ENCODE measurements around the gene UACA.
"Not testable (repeated sequence)": the region's sequence is repeated elsewhere in the genome, so short reads cannot be mapped to it uniquely, and the experiment has no call there.

UACA gene, protein sequence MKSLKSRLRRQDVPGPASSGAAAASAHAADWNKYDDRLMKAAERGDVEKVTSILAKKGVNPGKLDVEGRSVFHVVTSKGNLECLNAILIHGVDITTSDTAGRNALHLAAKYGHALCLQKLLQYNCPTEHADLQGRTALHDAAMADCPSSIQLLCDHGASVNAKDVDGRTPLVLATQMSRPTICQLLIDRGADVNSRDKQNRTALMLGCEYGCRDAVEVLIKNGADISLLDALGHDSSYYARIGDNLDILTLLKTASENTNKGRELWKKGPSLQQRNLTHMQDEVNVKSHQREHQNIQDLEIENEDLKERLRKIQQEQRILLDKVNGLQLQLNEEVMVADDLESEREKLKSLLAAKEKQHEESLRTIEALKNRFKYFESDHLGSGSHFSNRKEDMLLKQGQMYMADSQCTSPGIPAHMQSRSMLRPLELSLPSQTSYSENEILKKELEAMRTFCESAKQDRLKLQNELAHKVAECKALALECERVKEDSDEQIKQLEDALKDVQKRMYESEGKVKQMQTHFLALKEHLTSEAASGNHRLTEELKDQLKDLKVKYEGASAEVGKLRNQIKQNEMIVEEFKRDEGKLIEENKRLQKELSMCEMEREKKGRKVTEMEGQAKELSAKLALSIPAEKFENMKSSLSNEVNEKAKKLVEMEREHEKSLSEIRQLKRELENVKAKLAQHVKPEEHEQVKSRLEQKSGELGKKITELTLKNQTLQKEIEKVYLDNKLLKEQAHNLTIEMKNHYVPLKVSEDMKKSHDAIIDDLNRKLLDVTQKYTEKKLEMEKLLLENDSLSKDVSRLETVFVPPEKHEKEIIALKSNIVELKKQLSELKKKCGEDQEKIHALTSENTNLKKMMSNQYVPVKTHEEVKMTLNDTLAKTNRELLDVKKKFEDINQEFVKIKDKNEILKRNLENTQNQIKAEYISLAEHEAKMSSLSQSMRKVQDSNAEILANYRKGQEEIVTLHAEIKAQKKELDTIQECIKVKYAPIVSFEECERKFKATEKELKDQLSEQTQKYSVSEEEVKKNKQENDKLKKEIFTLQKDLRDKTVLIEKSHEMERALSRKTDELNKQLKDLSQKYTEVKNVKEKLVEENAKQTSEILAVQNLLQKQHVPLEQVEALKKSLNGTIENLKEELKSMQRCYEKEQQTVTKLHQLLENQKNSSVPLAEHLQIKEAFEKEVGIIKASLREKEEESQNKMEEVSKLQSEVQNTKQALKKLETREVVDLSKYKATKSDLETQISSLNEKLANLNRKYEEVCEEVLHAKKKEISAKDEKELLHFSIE (N-terminal part only)

DNA sequence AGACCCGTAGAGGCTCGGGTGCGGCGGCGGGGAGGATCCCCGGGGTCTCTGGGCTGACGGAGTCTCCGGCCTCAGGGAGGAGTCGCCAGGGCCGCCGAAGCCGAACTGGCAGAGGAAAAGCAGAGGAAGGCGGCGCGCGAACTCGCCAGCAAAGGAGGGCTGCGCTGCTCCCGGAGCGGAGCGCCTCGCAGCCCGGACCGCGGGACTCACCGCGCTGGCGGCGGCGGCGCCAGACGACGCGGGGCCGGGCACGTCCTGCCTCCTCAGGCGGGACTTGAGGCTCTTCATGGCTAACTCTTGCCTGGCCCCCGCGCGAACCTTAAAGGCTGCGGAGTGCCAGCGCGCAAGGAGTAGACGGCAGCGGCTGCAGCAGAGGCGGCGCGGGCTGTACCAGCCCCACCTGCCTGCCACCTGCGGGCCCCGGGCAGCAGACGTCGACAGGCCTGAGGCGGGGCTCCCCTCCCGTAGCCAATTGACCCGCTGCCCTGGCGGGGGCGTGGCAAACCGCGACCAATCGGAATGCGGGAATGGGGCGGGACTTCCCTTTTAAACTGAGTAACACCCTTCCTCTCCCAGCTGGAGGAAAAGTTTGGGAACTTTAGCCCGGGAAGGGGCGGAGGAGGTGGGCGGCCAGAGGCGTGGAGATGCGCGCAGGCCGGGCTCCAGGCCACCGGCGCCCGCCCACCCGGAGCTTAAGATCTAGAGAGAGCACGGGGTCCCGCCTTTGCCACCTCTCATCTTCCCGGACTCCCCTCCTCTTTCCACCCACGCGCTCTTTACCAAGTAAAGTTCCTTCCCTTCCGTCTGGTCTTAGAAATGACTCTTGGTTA, at the start of gene UACA:
Gene UACA (minus strand): TSS at position 439 of the 830 bp plus-strand sequence. CDS start 151 bp downstream, at position 288.
- DNase-seq (ENCODE audit: low read depth in 2 of 2): peak; percentile 72 to 73

DNA sequence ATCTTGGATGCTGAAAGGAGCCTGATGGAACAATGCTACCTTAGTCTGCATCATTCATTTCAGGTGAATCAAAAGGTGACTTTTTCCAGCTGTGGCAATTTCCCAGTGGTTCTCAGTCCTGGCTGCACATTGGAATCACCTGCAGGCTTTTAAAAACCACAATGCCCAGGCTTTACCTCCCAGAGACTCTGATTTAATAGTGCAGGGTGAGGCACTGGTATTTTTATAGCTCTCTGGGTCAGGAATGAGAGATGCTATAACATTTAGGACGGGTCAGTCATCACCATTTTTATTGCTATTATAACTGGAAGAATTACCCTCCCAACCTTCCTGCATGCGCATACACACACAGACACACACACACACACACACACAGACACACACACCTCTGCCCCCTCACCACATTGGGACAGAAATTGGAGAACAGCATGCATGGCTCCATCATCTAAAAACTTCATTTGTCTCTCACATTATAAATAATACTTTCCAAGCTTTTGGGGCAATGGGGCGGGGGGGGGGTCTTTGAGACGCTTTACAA, 49.5 kb upstream of the UACA start:
- DNase-seq (ENCODE audit: low read depth in 2 of 2): no peak

DNA sequence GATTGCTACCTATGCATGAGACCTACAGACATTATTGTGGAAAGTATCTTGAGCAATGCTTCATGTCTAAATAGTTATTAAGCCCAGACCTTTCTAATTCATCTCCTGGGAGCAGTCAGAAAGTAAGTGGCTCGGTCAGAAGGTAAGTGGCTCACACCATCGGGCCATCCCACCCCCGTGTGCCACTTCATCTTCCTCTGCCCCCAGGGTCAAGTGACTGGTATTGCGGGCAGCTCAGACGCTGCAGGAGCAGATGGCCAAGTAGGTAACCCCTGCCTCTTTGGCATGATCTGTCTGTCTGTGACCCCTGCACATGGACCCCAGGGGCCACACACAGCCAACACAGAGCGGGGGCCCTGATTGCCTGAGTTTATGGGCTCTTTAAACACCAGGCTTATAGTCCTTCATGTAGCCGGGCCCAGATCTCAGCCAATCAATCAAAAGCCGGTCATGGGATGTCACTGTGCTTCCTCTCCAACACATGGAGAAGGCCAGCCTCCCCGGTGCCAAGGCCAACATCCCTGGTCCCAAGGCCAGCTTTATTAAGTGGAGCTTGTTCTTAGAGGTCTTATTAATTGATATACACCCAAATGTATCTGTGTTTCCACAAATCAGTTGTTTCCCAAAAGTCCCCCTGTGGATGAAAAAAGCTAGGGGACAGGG, 47.7 kb upstream of the UACA start:
- no peak for DNase-seq (ENCODE audit: low read depth in 2 of 2)

DNA sequence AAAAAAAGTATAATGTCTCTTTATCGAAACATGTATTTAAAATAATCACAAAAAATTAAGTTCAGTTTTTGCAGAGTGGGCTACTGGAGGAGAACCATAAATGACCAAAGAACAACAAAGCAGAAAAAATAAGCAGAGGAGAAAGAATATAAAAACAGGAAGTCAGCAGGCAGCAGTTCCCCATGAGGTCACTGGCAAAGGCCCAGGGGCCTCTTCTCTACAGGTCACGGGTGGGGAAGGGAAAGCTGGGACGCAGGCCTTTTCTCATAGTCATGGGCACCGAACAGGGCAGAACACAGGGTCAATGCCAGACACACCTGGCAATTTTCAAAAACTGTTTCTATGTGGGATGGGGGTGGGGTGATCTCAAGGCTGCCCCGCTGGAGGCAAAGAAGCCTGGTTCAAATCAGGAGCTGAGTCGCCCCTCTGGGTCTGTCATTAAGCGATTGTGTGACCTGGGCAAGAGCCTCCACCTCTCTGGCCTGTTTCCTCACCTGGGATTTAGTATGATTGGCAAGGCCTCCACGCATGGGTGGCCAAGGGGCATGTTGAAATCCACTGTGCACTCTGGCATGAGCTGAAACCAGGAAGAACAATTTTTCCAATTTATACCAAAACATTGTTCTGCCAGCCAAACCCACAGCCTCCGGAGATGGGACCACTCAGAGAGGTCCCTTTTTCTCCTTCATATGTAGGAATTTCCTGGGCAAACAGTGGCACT, 43.8 kb upstream of the UACA start:
- DNase-seq (ENCODE audit: low read depth in 2 of 2): no peak

DNA sequence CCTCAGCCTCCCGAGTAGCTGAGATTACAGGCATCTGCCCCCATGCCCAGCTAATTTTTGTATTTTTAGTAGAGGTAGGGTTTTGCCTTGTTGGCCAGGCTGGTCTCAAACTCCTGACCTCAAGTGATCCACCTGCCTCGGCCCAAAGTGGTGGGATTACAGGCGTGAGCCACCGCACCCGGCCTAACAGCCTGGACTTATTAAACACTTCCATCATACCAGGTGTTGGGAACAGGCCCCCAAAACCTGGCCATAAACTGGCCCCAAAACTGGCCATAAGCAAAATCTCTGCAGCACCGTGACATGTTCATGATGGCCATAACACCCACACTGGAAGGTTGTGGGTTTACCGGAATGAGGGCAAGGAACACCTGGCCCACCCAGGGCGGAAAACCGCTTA, 41.0 kb upstream of the UACA start:
- DNase-seq (ENCODE audit: low read depth in 2 of 2): not testable (repeated sequence)

DNA sequence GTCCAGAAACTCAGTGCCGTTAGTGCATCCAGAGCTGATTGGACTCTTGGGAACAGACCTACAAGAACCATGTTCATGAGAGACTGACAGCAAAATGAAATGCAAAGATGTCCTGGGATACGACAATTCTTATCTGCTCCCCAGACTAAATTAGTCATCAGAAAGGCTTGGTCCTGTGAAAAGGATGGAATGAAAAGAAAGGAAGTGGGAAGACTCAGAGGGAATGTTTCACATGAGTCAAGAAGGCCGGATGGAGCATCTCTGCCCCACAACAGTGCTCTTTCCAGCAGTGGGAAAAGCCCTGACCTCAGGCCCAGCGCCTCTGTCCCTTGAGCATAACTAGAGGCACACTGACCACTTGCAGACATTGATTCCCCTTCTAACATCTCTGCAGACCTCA, 39.3 kb upstream of the UACA start:
- no peak for DNase-seq (ENCODE audit: low read depth in 2 of 2)

DNA sequence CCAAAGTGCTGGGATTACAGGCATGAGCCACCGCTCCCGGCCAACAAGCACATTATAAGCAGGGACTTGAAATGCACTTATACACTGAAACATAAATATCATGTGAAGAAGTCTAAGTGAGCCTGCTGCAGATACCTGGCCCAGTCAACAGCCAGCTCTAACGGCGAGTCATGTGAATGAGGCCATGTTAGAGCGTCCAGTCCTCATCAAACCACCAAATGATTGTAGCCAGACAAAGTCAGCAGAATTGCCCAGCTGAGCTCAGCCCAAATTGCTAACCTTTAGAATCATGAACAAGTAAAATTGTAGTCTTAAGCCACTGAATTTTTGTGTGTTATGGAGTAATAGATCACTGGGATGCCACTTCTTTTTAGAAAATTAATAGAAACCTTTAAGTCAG, 37.8 kb upstream of the UACA start:
- DNase-seq (ENCODE audit: low read depth in 2 of 2): no peak

DNA sequence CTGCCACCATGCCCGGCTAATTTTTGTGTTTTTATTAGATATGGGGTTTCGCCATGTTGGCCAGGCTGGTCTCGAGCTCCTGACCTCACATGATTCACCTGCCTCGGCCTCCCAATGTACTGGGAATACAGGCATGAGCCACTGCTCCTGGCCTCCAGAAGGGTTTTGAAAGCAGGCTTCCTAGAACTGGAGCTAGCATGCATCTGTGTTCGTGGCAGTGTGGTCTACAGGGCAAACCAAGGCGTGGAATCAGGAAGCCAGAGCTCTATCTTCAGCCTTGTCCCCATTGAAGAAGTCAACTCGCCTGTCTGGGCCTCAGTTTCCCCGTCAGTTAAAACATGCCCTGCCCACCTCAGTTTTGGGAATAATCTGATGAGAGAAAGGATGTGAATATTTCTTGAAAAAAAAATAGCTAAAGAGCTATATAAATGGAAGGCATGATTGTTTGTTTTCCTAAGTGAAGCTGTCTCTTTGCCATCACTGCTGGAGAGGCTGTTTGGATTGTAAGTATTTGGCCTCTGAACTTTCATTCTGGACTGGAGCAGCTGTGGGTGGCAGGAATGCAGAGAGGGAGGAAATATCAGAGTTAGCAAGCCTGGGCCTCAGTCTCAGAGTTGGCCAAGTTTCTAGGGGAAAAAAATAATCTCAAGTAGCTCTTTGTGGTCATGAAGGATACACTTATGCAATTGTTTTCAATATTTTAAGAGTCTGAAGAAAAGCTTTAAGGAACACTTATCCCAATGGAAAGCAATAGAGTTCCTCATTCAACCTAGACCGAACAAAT, 36.5 kb upstream of the UACA start:
- DNase-seq (ENCODE audit: low read depth in 2 of 2): no peak

DNA sequence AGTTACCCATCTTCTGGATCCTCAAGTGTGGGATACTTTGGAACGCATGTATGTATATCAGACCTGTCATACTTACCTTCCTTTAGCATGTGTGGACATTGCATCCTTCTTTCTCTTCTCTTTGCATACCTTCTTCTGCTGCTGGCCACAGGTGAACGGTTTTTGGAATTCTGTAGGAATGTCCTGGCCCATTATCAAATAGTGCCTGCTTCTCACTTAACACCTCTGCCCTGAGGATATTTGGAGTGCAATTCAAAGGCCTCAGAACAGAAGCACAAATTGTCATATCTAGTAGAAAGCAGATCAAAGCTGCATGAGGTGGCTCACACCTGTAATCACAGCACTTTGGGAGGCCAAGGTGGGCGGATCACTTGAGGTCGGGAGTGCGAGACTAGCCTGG, 34.1 kb upstream of the UACA start:
- DNase-seq (ENCODE audit: low read depth in 2 of 2): no peak

DNA sequence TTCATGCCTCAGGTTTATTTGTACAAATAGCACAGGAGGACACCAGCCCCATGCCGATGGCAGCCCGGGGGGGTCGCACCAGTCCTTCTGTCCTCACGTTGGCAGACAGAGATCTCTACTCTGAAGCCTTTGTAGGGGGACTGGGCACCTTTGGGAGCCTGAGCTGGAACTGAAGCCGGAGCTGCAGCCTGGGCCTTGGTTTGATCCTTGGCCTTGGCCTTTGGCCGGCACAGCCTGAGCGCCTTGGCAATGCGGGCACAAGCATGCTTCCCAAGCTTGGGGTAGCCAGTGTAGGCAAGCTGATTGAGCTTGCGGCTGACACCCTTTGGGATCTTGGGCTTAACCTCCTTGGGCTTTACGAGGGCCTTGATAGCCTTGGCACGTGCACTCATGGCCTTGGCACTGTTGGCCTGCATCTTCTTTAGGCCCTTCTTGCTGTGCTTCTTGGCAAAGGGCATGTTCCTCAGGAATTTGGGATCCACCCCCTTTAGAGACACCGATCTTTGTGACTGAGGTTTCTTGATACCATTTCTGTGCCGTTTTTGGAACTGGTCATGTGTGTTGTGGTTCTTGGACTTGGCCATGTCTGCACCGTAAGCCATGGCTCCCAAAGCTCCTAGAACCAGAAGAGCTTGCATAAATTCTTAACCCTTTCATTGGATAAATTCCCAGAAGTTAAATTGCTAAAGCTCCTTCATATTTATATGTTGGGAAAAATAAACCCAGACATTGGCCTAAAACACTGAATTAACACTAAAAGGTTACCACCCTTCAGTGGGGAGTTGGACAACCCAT, 33.4 kb upstream of the UACA start:
- no peak for DNase-seq (ENCODE audit: low read depth in 2 of 2)

DNA sequence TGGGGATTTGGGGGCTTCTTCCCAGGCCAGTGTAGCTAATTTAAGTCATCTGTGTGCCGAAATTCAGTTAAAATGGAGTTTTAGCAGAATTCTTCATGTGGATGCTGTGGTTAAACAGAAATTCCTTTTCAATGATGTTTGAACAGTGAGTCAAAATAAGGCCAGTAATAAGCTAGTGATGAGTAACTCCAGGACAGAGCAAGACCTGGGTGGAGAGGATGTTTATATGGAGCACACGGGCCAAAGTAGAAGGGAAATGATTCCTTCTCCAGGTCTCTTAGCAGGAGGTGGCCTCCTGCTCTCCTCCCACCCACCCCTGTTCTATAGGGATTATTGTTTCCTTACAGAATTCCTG, 31.9 kb upstream of the UACA start:
- no peak for DNase-seq (ENCODE audit: low read depth in 2 of 2)

DNA sequence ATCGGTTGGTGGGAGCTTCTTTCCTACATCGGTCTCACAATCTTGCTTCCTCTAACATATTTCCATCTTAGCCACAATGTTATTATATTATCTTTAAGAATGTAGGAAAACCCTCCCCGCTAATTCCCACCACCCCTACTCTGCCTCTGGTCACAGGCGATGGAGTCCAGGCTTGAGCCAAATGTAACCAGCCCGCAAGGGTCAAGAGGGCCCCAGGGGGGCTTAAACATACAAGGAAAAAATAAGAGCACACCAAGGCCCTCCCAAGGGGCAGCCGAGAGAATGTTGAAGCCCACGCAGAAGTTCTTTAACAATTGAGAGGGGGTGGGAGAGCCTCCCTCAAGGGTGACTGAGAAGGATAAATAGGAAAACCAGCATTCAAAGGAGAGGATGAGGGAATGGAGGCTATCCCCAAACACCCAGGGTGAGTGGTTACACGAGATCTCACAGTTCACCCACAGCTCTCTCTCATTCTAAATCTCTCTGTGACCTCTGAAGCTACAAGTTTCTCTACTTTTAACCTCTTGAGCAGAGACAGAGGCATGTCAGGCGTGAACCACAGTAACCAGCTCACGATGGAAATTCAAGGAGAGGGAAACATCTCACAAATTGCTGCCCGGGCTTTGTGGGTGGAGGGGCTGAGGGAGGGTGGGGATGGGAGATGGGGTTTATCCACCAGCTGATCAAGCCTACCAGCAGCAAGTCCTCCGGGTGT, 31.4 kb upstream of the UACA start:
- no peak for DNase-seq (ENCODE audit: low read depth in 2 of 2)

DNA sequence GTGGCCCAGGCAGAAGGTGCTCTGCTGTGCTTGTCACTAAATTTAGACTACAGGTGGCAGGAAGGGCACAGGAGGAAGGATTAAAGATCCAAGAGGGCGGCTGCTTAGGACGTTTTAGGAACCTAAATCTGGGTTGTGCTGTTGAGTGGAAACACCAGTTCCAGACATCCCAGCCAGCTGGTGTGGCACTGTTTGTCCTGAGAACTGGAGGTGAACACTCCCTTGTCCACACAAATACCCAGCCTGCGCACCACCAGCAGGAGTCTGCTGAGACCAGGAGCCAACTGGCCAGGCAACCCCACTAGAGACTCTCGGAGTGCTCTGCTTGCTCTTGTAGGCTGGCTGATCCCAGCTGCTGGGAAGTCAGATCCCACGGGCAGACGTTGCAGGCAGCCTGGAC, 30.3 kb upstream of the UACA start:
- DNase-seq (ENCODE audit: low read depth in 2 of 2): no peak

DNA sequence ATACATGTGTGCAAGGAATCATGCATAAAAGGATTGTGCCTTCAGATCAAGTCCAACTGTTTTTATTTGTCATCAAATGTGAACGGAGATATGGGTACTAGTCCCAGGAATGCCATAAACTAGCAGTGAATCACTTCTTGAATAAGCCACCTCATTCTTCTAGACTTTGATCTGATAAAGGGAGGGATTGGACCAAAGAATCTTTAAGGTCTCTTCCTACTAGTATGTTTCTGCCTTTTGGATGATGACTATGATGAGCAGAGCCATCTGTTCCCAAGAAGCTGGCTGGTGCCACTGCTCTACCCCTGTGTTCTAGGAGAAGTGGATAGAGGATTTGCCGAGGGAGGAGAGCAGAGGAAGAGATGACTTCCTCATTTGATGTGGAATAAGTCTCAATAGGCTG, 28.8 kb upstream of the UACA start:
- DNase-seq (ENCODE audit: low read depth in 2 of 2): no peak

DNA sequence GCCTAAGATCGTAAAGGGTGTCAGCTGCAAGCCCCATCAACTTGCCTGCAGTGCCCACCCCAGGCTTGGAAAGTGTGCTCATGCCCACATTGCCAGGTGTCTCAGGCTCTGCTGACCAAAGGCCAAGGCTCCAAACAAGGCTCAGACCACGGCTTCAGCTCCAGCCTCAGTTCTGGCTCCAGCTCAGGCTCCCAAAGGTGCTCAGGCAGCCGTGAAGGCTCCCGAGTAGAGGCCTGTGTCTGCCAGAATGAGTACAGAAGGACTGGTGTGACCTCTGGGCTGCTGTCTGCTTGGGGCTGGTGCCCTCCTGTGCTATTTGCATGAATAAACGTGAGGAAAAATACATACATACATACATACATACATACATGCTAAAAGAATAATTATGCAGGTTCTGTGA, 27.9 kb upstream of the UACA start:
- DNase-seq (ENCODE audit: low read depth in 2 of 2): no peak

DNA sequence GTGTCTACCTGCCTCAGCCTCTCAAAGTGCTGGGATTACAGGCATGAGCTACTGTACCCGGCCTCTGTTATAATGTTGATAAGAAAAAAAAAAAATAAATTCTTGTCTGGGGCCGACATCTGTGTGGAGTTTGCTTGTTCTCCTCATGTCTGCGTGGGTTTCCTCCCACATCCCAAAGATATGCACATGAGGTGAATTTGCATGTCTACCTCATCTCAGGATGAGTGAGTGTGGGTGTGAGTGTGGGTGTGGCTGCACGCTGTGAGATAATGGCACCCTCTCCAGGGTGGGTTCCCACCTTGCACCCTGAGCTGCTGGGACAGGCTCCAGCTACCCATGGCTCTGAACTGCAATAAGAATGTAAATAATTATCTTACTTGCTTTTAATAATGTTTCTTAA, 25.9 kb upstream of the UACA start:
- DNase-seq (ENCODE audit: low read depth in 2 of 2): no peak

Measured in stimulated activated CD8-positive, alpha-beta memory T cell treated with anti-CD3 and anti-CD28 coated beads, Interleukin-2, amount 100 ng/mL, for 48 hours (primary cell).